GM10847 (cell line): ENCODE measurements around the gene CCDC85A.

Experiments used
- POLR2A ChIP-seq: IDR thresholded peaks from 2 replicates; pipeline ENCODE4 v1.6.1; 2011; ENCODE audit not compliant: insufficient read length; ENCODE audit errors: extremely low read depth

CCDC85A gene

GRCh38 chr2:56215911-56216310 lies 32.1 kb downstream of the CCDC85A start:
- TF ChIP-seq POLR2A = no peak

- no peak for TF ChIP-seq POLR2A
These were observed 33.3 kb downstream of the CCDC85A start for GRCh38 chr2:56217106-56217505.

- TF ChIP-seq POLR2A = no peak
These were observed 38.7 kb downstream of the CCDC85A start for GRCh38 chr2:56222481-56222880.

- no peak for TF ChIP-seq POLR2A
These were observed 40.5 kb downstream of the CCDC85A start for GRCh38 chr2:56224316-56224715.

GRCh38 chr2:56227811-56228210 lies 44.0 kb downstream of the CCDC85A start:
- no peak for TF ChIP-seq POLR2A

GRCh38 chr2:56229397-56230060 lies 45.7 kb downstream of the CCDC85A start:
- TF ChIP-seq POLR2A = no peak

- TF ChIP-seq POLR2A = no peak
These were observed 46.4 kb downstream of the CCDC85A start for GRCh38 chr2:56230156-56230555.

GRCh38 chr2:56231361-56231760 lies 47.6 kb downstream of the CCDC85A start:
- TF ChIP-seq POLR2A = no peak

- no peak for TF ChIP-seq POLR2A
These were observed 49.1 kb downstream of the CCDC85A start for GRCh38 chr2:56232912-56233311.

GRCh38 chr2:56234241-56234640 lies 50.5 kb downstream of the CCDC85A start:
- TF ChIP-seq POLR2A = no peak

GRCh38 chr2:56239030-56239429 lies 55.2 kb downstream of the CCDC85A start:
- no peak for TF ChIP-seq POLR2A

GRCh38 chr2:56239437-56239836 lies 55.6 kb downstream of the CCDC85A start:
- TF ChIP-seq POLR2A = no peak

- no peak for TF ChIP-seq POLR2A
These were observed 56.4 kb downstream of the CCDC85A start for GRCh38 chr2:56240210-56240609.

- TF ChIP-seq POLR2A = no peak
These were observed 60.7 kb downstream of the CCDC85A start for GRCh38 chr2:56244506-56244905.

- no peak for TF ChIP-seq POLR2A
These were observed 61.2 kb downstream of the CCDC85A start for GRCh38 chr2:56244911-56245530.

GRCh38 chr2:56248965-56249742 lies 65.4 kb downstream of the CCDC85A start:
- no peak for TF ChIP-seq POLR2A
